T-helper 9 cell (primary cell): Measurements from ENCODE around the gene ELANE.
A peak's percentile ranks its signal among the peaks of the same experiment; 100 is the strongest.

Experiments
- DNase-seq: peaks from one replicate; pipeline ENCODE4 v3.0.0-alpha.2; 2020

Gene ELANE

GRCh38 chr19:900043-900301 is 47.9 kb downstream of the ELANE start:
- no peak for DNase-seq

DNA sequence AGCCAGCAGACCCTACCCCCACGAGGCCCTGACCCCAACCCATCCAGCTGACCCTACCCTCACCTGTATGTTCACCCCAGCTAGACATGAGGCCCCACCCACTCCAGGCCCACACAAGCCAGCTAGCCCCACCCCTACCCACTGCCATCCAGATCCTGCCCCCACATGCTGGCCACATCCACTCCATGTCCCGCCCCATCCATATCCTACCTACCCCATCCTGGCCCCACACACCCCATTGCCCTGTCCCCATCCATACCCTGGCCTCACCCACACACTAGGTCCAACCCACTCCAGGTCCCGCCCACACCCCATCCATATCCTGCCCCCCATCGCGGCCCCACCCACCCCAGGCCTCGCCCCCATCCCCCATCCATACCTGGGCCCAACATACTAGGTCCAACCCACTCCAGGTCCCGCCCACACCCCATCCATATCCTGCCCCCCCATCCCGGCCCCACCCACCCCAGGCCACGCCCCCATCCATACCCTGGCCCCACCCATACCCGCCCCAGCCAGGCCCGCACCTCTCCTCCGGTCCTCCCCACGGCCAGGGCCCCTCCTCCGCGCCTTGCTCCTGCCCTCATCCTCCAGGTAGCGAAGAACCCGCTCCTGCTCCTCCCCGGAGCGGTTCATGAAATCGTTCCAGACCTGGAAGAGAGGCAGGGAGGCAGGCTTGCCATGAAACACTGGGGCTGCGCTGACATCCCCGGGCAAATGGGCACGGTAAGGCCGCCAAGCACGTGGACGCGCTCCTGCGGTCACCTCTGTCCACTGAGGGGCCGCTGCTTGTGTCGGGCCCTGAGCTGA is 48.4 kb downstream of the ELANE start:
- peak; percentile 31 for DNase-seq

GRCh38 chr19:901216-902092 is 49.4 kb downstream of the ELANE start:
- no peak for DNase-seq

- no peak for DNase-seq
Observed at GRCh38 chr19:902093-902370, 49.9 kb downstream of the ELANE start.

- DNase-seq, result no peak
Observed at GRCh38 chr19:902446-903226, 50.5 kb downstream of the ELANE start.

- DNase-seq, result no peak
Observed at GRCh38 chr19:903266-903797, 51.2 kb downstream of the ELANE start.

DNA sequence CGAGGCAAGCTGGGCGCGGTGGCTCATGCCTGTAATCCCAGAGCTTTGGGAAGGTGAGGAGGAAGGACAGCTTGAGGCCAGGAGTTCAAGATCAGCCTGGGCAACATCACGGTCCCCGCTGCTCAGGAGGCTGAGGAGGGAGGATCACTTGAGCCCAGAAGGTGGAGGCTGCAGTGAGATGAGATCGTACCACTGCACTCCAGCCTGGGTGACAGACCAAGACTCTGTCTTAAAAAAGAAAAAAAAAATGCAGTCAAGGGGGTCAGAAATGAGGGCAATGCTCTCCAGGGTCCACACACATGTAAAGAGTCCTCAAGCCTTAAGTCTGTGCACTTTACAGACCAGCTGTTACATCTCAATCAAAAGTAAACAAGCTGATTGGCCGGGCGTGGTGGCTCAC is 52.4 kb downstream of the ELANE start:
- no peak for DNase-seq
